OCI-LY7 (cell line): ENCODE results near the gene RNF126. TPM values are rescaled to one million over a fixed set of nuclear protein-coding genes. Genes with fewer than 3 reads are reported as not detected.
A peak's percentile ranks its signal among the peaks of the same experiment; 100 is the strongest.

Source experiments
- BruUV-seq: library from RNA; stranded (reverse); fragments of 400-500 nt; replicated peaks from 2 replicates; lab custom pipeline; 2021; lab: Mats Ljungman, UMichigan
- CTCF ChIA-PET: fragments of 300-600 bp; sonication (Branson Sonifier 250); formaldehyde crosslinking; loops from one replicate; lab custom pipeline; 2022; ENCODE audit warnings: antibody characterized with exemption; ENCODE audit not compliant: unreplicated experiment; lab: Charles Lee
- POLR2A ChIA-PET: fragments of 300-600 bp; sonication (Branson Sonifier 250); formaldehyde crosslinking; loops from one replicate; lab custom pipeline; 2022; ENCODE audit warnings: antibody characterized with exemption; lab: Charles Lee
- DNase-seq: peaks from one replicate; pipeline ENCODE4 v3.0.0-alpha.2; 2015; ENCODE audit warnings: low spot score
- H2AFZ ChIP-seq: fragments of 200-600 bp; sonication (generic), shearing (Covaris generic); 2 replicates; pipeline ENCODE4 v1.6.1; 2014; ENCODE audit warnings: mild to moderate bottlenecking, antibody characterized with exemption, low read length, moderate library complexity
- H3K27ac ChIP-seq: fragments of 200-600 bp; sonication (generic); 2 replicates; pipeline ENCODE4 v1.5.1; 2014; ENCODE audit warnings: mixed run types, low read depth, mild to moderate bottlenecking, moderate library complexity, low read length, inconsistent platforms; ENCODE audit not compliant: poor library complexity, severe bottlenecking
- H3K36me3 ChIP-seq: fragments of 200-600 bp; sonication (generic); 2 replicates; pipeline ENCODE4 v1.6.1; 2014; ENCODE audit warnings: mild to moderate bottlenecking, antibody characterized with exemption, low read length, moderate library complexity, mixed read lengths; ENCODE audit not compliant: insufficient read depth
- H3K4me1 ChIP-seq: fragments of 200-600 bp; sonication (generic); 2 replicates; pipeline ENCODE4 v1.5.1; 2014; ENCODE audit warnings: mild to moderate bottlenecking, low read length; ENCODE audit not compliant: insufficient read depth, poor library complexity, severe bottlenecking
- H3K4me2 ChIP-seq: fragments of 200-600 bp; sonication (generic); 2 replicates; pipeline ENCODE4 v1.6.1; 2014; ENCODE audit warnings: mild to moderate bottlenecking, low read length
- H3K4me3 ChIP-seq: fragments of 200-600 bp; sonication (generic); 2 replicates; pipeline ENCODE4 v1.5.1; 2014; ENCODE audit warnings: mild to moderate bottlenecking, low read depth, low read length; ENCODE audit not compliant: poor library complexity, severe bottlenecking
- H3K79me2 ChIP-seq: fragments of 200-600 bp; sonication (generic); 2 replicates; pipeline ENCODE4 v1.6.1; 2016; ENCODE audit warnings: low read depth, mild to moderate bottlenecking, low read length, moderate library complexity, mixed read lengths; ENCODE audit not compliant: insufficient read depth
- H3K9me2 ChIP-seq: fragments of 200-600 bp; sonication (generic); 2 replicates; pipeline ENCODE4 v1.6.1; 2016; ENCODE audit warnings: mild to moderate bottlenecking, low read length, mixed read lengths; ENCODE audit not compliant: insufficient read depth
- H3K9me3 ChIP-seq: fragments of 200-600 bp; sonication (generic); 2 replicates; pipeline ENCODE4 v1.6.1; 2014; ENCODE audit warnings: mild to moderate bottlenecking, mixed run types, low read length, mixed read lengths
- H4K20me1 ChIP-seq: fragments of 200-600 bp; sonication (generic); 2 replicates; pipeline ENCODE4 v1.6.1; 2014; ENCODE audit warnings: mild to moderate bottlenecking, antibody characterized with exemption, low read length, moderate library complexity, mixed read lengths; ENCODE audit not compliant: insufficient read depth
- EZH2phosphoT487 ChIP-seq: fragments of 200-600 bp; sonication (generic); IDR thresholded peaks from 2 replicates; pipeline ENCODE4 v1.6.1; 2018; ENCODE audit warnings: low read depth, borderline replicate concordance, mild to moderate bottlenecking, mixed run types, antibody characterized with exemption, low read length, moderate library complexity, mixed read lengths
- intact Hi-C: fragments of 100-400 bp; cut with micrococcal nuclease; formaldehyde crosslinking; loops from one replicate; pipeline ENCODE4 v1.10.0; 2022; ENCODE audit not compliant: unreplicated experiment
- total RNA-seq, 2 experiments: library from RNA; depleted of rRNA in 1 of 2; stranded (reverse); fragments of >200 nt in 1 of 2; shearing (Covaris generic) in 1 of 2; gene quantifications; 2 replicates each; pipeline ENCODE4 v1.2.3, GENCODE V29; 2014 to 2022
- TF ChIP-seq, protein P1 (sequence below): fragments of 200-600 bp; sonication (generic); conservative IDR thresholded peaks from 2 replicates; pipeline ENCODE4 v1.5.1; 2014; ENCODE audit warnings: mild to moderate bottlenecking, antibody characterized with exemption, low read length, moderate library complexity, mixed read lengths

The RNF126 gene
- total RNA-seq, 2 experiments from 2014 or later = 98.6 to 104 TPM

DNA sequence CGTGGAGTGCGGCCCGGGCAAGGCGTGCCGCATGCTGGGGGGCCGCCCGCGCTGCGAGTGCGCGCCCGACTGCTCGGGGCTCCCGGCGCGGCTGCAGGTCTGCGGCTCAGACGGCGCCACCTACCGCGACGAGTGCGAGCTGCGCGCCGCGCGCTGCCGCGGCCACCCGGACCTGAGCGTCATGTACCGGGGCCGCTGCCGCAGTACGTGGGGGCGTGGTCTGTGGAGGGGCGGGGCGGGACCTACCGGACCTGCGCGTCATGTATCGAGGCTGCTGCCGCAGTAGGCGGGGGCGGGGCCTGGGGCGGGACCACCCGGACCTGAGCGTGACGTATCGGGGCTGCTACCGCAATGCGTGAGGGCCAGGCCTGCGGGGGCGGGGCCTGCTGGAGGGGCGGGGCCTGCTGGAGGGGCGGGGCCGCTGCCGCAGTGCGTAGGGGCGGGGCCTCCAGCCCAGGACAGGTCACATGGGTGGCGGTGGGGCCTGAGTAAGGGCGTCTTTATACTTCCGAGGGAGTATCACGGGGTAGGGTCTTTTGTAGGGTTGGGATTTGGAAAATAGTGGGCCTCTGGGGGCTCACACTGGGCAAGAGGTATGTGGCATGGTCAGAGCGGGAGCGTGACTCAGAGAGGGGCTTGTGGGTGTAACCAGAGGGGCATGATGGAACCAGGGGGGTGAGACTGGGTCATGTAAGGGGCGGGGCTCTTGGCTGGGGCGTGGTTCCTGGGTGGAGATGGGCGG is 17.4 kb upstream of the RNF126 start:
- peak; percentile 98 for DNase-seq
- peaks cover 10% of the 10 kb centered on the region for H3K4me1 ChIP-seq
- peak overlapping the region; percentile 85 for H3K4me2 ChIP-seq
- CTCF ChIA-PET = no interaction called here
- peak overlapping the region; percentile 87 for H2AFZ ChIP-seq
- TF ChIP-seq, protein P1, sequence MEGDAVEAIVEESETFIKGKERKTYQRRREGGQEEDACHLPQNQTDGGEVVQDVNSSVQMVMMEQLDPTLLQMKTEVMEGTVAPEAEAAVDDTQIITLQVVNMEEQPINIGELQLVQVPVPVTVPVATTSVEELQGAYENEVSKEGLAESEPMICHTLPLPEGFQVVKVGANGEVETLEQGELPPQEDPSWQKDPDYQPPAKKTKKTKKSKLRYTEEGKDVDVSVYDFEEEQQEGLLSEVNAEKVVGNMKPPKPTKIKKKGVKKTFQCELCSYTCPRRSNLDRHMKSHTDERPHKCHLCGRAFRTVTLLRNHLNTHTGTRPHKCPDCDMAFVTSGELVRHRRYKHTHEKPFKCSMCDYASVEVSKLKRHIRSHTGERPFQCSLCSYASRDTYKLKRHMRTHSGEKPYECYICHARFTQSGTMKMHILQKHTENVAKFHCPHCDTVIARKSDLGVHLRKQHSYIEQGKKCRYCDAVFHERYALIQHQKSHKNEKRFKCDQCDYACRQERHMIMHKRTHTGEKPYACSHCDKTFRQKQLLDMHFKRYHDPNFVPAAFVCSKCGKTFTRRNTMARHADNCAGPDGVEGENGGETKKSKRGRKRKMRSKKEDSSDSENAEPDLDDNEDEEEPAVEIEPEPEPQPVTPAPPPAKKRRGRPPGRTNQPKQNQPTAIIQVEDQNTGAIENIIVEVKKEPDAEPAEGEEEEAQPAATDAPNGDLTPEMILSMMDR = peak; percentile 68
- no peak for TF ChIP-seq EZH2phosphoT487
- intact Hi-C loops = loop anchor here (2.0 to 5.0 kb wide), 2 partner anchors 20 to 52 kb away; no protein-coding TSS in a partner anchor
- H3K4me3 ChIP-seq = peak overlapping the region; percentile 98
- peak overlapping the region; percentile 65 for H3K27ac ChIP-seq
- no peaks in the 10 kb centered on the region for H3K9me2 ChIP-seq
- BruUV-seq = no TSS peak
- no peaks in the 10 kb centered on the region for H3K36me3 ChIP-seq
- H4K20me1 ChIP-seq = no peaks in the 10 kb centered on the region; the same call in 1 of the 2 replicates
- POLR2A ChIA-PET = interaction anchor here (0.6 to 1.2 kb wide), 3 partner anchors 17 to 634 kb away, joined by 3 to 4 read pairs (median 3); no protein-coding TSS in a partner anchor
- H3K9me3 ChIP-seq = no peaks in the 10 kb centered on the region
- H3K79me2 ChIP-seq = no peaks in the 10 kb centered on the region

DNA sequence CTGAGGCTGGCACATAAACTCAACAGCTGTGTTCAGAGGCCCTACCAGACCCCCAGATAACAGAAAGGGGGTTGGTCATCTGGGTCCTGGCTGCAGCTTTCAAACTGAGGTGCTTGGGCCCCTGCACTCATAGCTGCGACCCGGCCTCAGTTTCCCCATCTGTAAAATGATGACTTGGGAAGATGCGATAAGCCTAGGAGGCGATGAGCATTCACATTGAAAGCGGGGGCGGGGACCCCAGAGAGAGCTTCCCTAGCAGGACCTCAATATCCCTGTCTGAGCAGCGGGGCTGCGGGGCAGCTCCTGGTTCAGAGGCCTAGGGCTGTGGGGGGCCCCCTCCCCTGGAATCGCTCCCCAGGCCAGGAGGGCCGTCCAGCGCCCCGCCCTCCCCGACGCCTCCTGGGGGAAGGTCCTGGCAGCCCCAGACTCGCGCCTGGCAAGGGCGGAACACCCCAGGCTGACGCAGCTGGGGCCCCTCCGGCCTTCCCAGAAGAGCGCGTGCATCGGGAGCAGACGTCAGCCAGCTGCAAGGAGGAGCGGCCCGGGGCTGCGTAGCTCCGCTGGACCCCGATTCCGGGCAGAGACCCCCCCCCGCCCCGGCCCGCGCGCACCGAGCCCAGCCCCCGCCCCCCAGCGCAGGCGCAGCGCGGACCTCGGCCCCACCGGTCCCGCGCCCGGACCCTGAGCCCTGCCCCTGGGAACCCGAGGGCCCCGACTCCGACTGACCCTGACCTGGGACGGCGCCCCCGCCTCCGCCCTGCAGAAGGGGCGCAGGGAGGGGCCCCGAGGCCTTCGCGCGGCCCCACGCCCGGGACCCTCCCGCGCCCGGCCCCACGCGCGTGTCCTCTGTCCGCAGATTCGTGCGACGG is 16.6 kb upstream of the RNF126 start:
- Histone ChIP-seq H3K4me1 (peaks cover 10% of the 10 kb centered on the region), H3K9me2 (no peaks in the 10 kb centered on the region), H3K27ac (peak overlapping the region; percentile 61), H3K4me3 (peak overlapping the region; percentile 98), H4K20me1 (no peaks in the 10 kb centered on the region; the same call in 1 of the 2 replicates), H3K4me2 (peak overlapping the region; percentile 85), H3K79me2 (no peaks in the 10 kb centered on the region), H2AFZ (peak overlapping the region; percentile 81; the same call in 1 of the 2 replicates), H3K9me3 (no peaks in the 10 kb centered on the region), H3K36me3 (no peaks in the 10 kb centered on the region)
- BruUV-seq = no TSS peak
- CTCF ChIA-PET = no interaction called here
- POLR2A ChIA-PET = interaction anchor here (0.6 to 0.8 kb wide), 3 partner anchors 9 to 635 kb away, joined by 3 read pairs; no protein-coding TSS in a partner anchor
- intact Hi-C loops = loop anchor here (2.0 to 5.0 kb wide), 2 partner anchors 19 to 53 kb away; no protein-coding TSS in a partner anchor
- TF ChIP-seq EZH2phosphoT487 = no peak
- TF ChIP-seq, protein P1 = no peak
- DNase-seq = peak; percentile 54
